Upper lobe of right lung (tissue), 1 donor: ENCODE data around the gene SCN3B. TPM values are rescaled to one million over a fixed set of nuclear protein-coding genes. Genes with fewer than 3 reads are reported as not detected.

Experiments used
- ATAC-seq: fragments of 200-7000 bp; cut with Tn5 transposase; one replicate; pipeline ENCODE4 v1.9.1; 2020; ENCODE audit warnings: mild to moderate bottlenecking, moderate library complexity
- DNase-seq: peaks from one replicate; pipeline ENCODE4 v3.0.0-alpha.2; 2020
- H3K27ac ChIP-seq: fragments of 200-600 bp; one replicate; pipeline ENCODE4 v1.8.0; 2022
- H3K27me3 ChIP-seq: fragments of 200-600 bp; one replicate; pipeline ENCODE4 v1.8.0; 2022; ENCODE audit warnings: mild to moderate bottlenecking
- H3K36me3 ChIP-seq: fragments of 200-600 bp; one replicate; pipeline ENCODE4 v1.8.0; 2022
- H3K4me1 ChIP-seq: fragments of 200-600 bp; one replicate; pipeline ENCODE4 v1.8.0; 2022
- H3K4me3 ChIP-seq: fragments of 200-600 bp; one replicate; pipeline ENCODE4 v1.8.0; 2022; ENCODE audit warnings: mild to moderate bottlenecking
- H3K9me3 ChIP-seq: fragments of 200-600 bp; one replicate; pipeline ENCODE4 v1.8.0; 2022
- CTCF ChIP-seq: fragments of 200-600 bp; IDR thresholded peaks from one replicate; pipeline ENCODE4 v1.8.0; 2022; ENCODE audit warnings: antibody characterized with exemption
- intact Hi-C: fragments of 100-400 bp; cut with DNase I; formaldehyde crosslinking; loops from one replicate; pipeline ENCODE4 v1.11.0; 2022
- total RNA-seq: library from RNA; stranded (reverse); fragmentation: NEBNext Ultra II Directional; extraction: Animal tissue kit (Norgen Biotek cat#: 25700); gene quantifications from one replicate; pipeline ENCODE4 v1.2.1, GENCODE V29; 2021
- donor health status: DM: no; HTN: yes; CAD: no; lungs with severe emphysema.

The SCN3B gene
- total RNA-seq, 1 donor from 2014 or later: 3.2 TPM

GRCh38 chr11:123601136-123601535 is 53.3 kb downstream of the SCN3B start:
- Histone ChIP-seq H3K27ac (no peak overlapping the region), H3K36me3 (no peaks in the 10 kb centered on the region), H3K4me1 (no peaks in the 10 kb centered on the region), H3K4me3 (no peak overlapping the region), H3K27me3 (no peaks in the 10 kb centered on the region), H3K9me3 (no peaks in the 10 kb centered on the region)
- intact Hi-C loops: no loop called here
- DNase-seq: no peak
- no peak for ATAC-seq
- TF ChIP-seq CTCF: no peak

- no peak overlapping the region for H3K27ac ChIP-seq
- no peak for TF ChIP-seq CTCF
- H3K4me3 ChIP-seq: no peak overlapping the region
- DNase-seq (no peak), ATAC-seq (no peak)
- no peaks in the 10 kb centered on the region for H3K27me3 ChIP-seq
- H3K36me3 ChIP-seq: no peaks in the 10 kb centered on the region
- H3K4me1 ChIP-seq: no peaks in the 10 kb centered on the region
- intact Hi-C loops: no loop called here
- H3K9me3 ChIP-seq: no peaks in the 10 kb centered on the region
Measured at GRCh38 chr11:123597859-123598258, 56.6 kb downstream of the SCN3B start.

DNA sequence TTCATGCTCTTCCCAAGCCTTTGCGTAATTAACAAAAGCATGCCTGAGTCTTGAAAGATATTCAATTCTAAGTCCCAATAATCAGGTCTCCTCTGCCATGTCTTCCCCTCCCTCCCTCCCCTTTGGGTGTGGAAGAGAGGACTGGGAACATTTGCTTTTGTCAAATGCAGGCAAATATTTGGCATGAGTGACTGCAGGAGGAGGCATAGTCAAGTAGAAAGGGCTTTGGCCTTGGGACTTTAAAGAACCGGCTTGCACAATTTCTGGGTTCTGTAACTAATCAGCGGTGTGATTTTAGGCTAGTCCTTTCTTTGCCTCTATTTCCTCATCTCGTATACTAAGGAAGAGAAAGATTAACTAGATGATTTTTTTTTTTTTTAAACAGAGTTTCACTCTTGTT is 59.5 kb downstream of the SCN3B start:
- no peaks in the 10 kb centered on the region for H3K9me3 ChIP-seq
- no peaks in the 10 kb centered on the region for H3K36me3 ChIP-seq
- H3K27me3 ChIP-seq: no peaks in the 10 kb centered on the region
- intact Hi-C loops: no loop called here
- no peak overlapping the region for H3K27ac ChIP-seq
- no peaks in the 10 kb centered on the region for H3K4me1 ChIP-seq
- TF ChIP-seq CTCF: no peak
- DNase-seq: no peak
- no peak for ATAC-seq
- H3K4me3 ChIP-seq: no peak overlapping the region

GRCh38 chr11:123594188-123594901 is 60.1 kb downstream of the SCN3B start:
- Histone ChIP-seq H3K27ac (no peak overlapping the region), H3K4me1 (no peaks in the 10 kb centered on the region)

GRCh38 chr11:123593570-123593969 is 60.9 kb downstream of the SCN3B start:
- no peaks in the 10 kb centered on the region for H3K27me3 ChIP-seq
- H3K4me3 ChIP-seq: no peak overlapping the region
- no peaks in the 10 kb centered on the region for H3K9me3 ChIP-seq
- no peak for TF ChIP-seq CTCF
- ATAC-seq (no peak), DNase-seq (no peak)
- no peak overlapping the region for H3K27ac ChIP-seq
- H3K4me1 ChIP-seq: no peaks in the 10 kb centered on the region
- intact Hi-C loops: no loop called here
- no peaks in the 10 kb centered on the region for H3K36me3 ChIP-seq

More at GRCh38 chr11:123594188-123594901, 60.1 kb downstream of the SCN3B start:
- no peak for TF ChIP-seq CTCF
- no peak overlapping the region for H3K4me3 ChIP-seq
- no peaks in the 10 kb centered on the region for H3K27me3 ChIP-seq
- H3K36me3 ChIP-seq: no peaks in the 10 kb centered on the region
- ATAC-seq (no peak), DNase-seq (no peak)
- no peaks in the 10 kb centered on the region for H3K9me3 ChIP-seq
- intact Hi-C loops: no loop called here
